ENCODE data around the gene ATG4B. TPM values are rescaled to one million over a fixed set of nuclear protein-coding genes. Genes with fewer than 3 reads are reported as not detected.

The ATG4B gene
- total RNA-seq, 1 donor: 93.2 TPM

Other genes with a start within 250 kb of the ATG4B start
- gene STK25, start 129.1 kb upstream of the ATG4B start, total RNA-seq: 171 TPM
- gene BOK, start 78.9 kb upstream of the ATG4B start, total RNA-seq: under 0.01 TPM
- gene THAP4, start 535 bp upstream of the ATG4B start, total RNA-seq: 49.8 TPM
- 10.0 TPM for gene DTYMK, start 49.1 kb downstream of the ATG4B start, total RNA-seq
- 43.9 TPM for gene ING5, start 64.3 kb downstream of the ATG4B start, total RNA-seq
- gene D2HGDH, start 96.9 kb downstream of the ATG4B start, total RNA-seq: 29.1 TPM
- 3.8 TPM for gene GAL3ST2, start 139.1 kb downstream of the ATG4B start, total RNA-seq
- gene NEU4, start 171.5 kb downstream of the ATG4B start, total RNA-seq: 9.2 TPM
- 0.27 TPM for gene PDCD1, start 221.2 kb downstream of the ATG4B start, total RNA-seq
- gene RTP5, start 232.0 kb downstream of the ATG4B start, total RNA-seq: 1.1 TPM

All from hematopoietic multipotent progenitor cell (in vitro differentiated cells).